Gastroesophageal sphincter (tissue), 4 donors: ENCODE measurements around the gene ERO1A. TPM values are rescaled to one million over a fixed set of nuclear protein-coding genes. Genes with fewer than 3 reads are reported as not detected.

Experiments
- ATAC-seq: fragments of 150-250 bp; one replicate; pipeline ENCODE4 v1.9.1; 2016; ENCODE audit warnings: mild to moderate bottlenecking, moderate library complexity
- H3K27ac ChIP-seq, 4 donors: fragments of 200-600 bp; sonication (generic) in 3 of 4; 1 replicate in 3 of 4; 2 replicates in 1 of 4; pipeline ENCODE4 v1.5.1; 2016 to 2019
- H3K27me3 ChIP-seq: fragments of 200-600 bp; sonication (generic); one replicate; pipeline ENCODE4 v1.5.1; 2019
- H3K36me3 ChIP-seq, 2 donors: fragments of 200-600 bp; sonication (generic); one replicate each; pipeline ENCODE4 v1.5.1; 2019; ENCODE audit warnings: control low read depth in 1 of 2
- H3K4me1 ChIP-seq, 3 donors: fragments of 200-600 bp; sonication (generic); 1 replicate in 2 of 3; 2 replicates in 1 of 3; pipeline ENCODE4 v1.5.1; 2016 to 2019; ENCODE audit warnings: control low read depth in 2 of 3
- H3K4me3 ChIP-seq, 2 donors: fragments of 200-600 bp; sonication (generic); one replicate each; pipeline ENCODE4 v1.5.1; 2019; ENCODE audit warnings: mild to moderate bottlenecking in 1 of 2, moderate library complexity in 1 of 2
- H3K9me3 ChIP-seq, 3 donors: fragments of 200-600 bp; sonication (generic); one replicate each; pipeline ENCODE4 v1.5.1; 2017 to 2019; ENCODE audit warnings: control low read depth in 2 of 3
- CTCF ChIP-seq, 4 experiments: fragments of 200-600 bp in 2 of 4; fragments of 450-650 bp in 2 of 4; sonication (generic) in 1 of 4; IDR thresholded peaks; one replicate each; pipeline ENCODE4 v1.5.1; 2017 to 2019; ENCODE audit warnings: antibody characterized with exemption in 4 of 4, mild to moderate bottlenecking in 2 of 4, moderate library complexity in 2 of 4
- EP300 ChIP-seq: sonication (generic); formaldehyde crosslinking; IDR thresholded peaks from one replicate; pipeline ENCODE4 v1.6.1; 2017; ENCODE audit warnings: antibody characterized with exemption, mild to moderate bottlenecking
- POLR2A ChIP-seq, 2 donors: fragments of 450-650 bp; IDR thresholded peaks; one replicate each; pipeline ENCODE4 v1.6.1; 2017; ENCODE audit warnings: antibody characterized with exemption in 2 of 2, mild to moderate bottlenecking in 2 of 2, moderate library complexity in 1 of 2
- POLR2AphosphoS5 ChIP-seq: sonication (generic); formaldehyde crosslinking; IDR thresholded peaks from one replicate; pipeline ENCODE4 v1.6.1; 2017; ENCODE audit warnings: antibody characterized with exemption
- WGBS, 2 donors: methylation state at CpG; one replicate each; pipeline ENCODE4 v1.1.5; 2018; ENCODE audit warnings: low coverage in 1 of 2; 5-methylcytosine and 5-hydroxymethylcytosine counted together
- total RNA-seq, 4 donors: library from RNA; depleted of rRNA; stranded (reverse); fragments of >200 nt; gene quantifications; one replicate each; pipeline ENCODE4 v1.1.0, GENCODE V29; 2016

Gene ERO1A
- total RNA-seq, 4 donors from 2014 or later, result 41.9 to 55.1 (median 45.3) TPM

DNA sequence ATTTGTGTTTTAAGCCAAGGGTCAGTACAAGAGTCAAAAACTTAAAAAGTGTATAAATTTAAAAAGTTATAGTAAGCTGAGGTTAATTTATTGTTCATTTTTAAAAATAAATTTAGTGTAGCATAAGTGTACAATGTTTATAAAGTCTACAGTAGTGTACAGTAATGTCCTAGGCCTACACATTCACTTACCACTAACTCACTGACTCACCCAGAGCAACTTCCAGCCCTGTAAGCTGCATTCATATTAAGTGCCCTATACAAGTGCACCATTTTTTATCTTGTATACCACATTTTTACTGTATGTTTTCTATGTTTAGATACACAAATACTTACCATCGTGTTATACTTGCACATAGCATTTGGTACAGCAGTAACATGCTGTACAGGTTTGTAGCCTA, 105.0 kb downstream of the ERO1A start:
- H3K4me1 ChIP-seq, result no peaks in the 10 kb centered on the region
- no peaks in the 10 kb centered on the region for H3K27me3 ChIP-seq
- WGBS, 2 donors, result 80 to 92% methylated on average over 1 of the region's 1 CpG
- no peak overlapping the region for H3K27ac ChIP-seq
- H3K9me3 ChIP-seq, result peaks cover 0 to 8% (median 0%) of the 10 kb centered on the region in 3 donors
- TF ChIP-seq POLR2AphosphoS5, result no peak
- no peak for TF ChIP-seq POLR2A (IDR thresholded peaks at IDR 0.05)
- TF ChIP-seq CTCF (IDR thresholded peaks at IDR 0.05), result no peak
- TF ChIP-seq EP300, result no peak
- no peak overlapping the region for H3K4me3 ChIP-seq
- no peak for ATAC-seq
- H3K36me3 ChIP-seq, result no peaks in the 10 kb centered on the region

Other genes with a start within 250 kb of the ERO1A start
- 10 to 100 TPM in 3 of 4 donors, 1 to 10 TPM in 1; 7.4 to 18.7 (median 16.0) TPM for gene TXNDC16, start 143.1 kb downstream of the ERO1A start, total RNA-seq
- gene GPR137C, start 142.7 kb downstream of the ERO1A start, total RNA-seq, result under 1 TPM; 0.12 to 0.54 (median 0.19) TPM
- gene PSMC6, start 11.6 kb upstream of the ERO1A start, total RNA-seq, result 100 to 1,000 TPM in 1 of 4 donors, 10 to 100 TPM in 3; 63.1 to 103 (median 74.1) TPM
- 10 to 100 TPM; 19.3 to 26.1 (median 22.5) TPM for gene STYX, start 34.6 kb upstream of the ERO1A start, total RNA-seq
- gene GNPNAT1, start 96.0 kb upstream of the ERO1A start, total RNA-seq, result 10 to 100 TPM; 11.1 to 28.9 (median 23.6) TPM